ENCODE results near the gene DPYSL4.

Gene DPYSL4

DNA sequence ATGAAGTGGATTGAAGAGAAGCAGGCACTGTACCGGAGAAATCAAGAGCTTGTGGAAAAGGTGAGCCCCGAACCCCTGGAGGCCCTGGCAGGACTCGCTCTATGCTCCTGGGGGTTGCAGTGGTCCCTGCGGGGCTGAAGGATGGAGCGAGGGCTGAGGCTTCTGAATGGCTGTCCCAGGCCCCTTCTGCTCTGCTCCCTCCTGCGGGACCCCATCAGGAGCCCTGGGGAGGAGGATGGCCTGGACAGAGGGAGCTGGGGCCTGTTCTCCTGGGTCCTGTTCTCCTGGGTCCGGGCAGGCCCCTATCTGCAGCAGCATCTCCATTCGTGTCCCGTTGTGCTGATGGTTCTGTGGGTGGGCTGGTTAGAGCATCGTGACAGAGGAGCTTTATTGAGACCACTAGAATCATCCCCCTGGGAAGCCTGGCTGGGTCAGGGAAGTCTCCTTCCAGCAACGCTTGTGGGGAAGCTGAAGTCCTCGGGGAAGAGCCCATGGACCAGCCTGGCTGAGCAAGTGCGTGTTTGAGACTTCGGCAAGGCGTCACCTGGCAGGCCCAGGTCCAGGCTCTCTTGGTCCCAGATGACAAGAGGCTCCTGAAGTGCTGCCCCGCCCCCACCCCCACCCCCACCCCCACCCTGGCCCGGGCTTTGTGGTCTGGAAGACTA, 41.1 kb upstream of the DPYSL4 start:
- H3K4me3 ChIP-seq (replicated peaks; ENCODE audit: low read depth, low read length) = no peak overlapping the region
- TF ChIP-seq, protein P1, sequence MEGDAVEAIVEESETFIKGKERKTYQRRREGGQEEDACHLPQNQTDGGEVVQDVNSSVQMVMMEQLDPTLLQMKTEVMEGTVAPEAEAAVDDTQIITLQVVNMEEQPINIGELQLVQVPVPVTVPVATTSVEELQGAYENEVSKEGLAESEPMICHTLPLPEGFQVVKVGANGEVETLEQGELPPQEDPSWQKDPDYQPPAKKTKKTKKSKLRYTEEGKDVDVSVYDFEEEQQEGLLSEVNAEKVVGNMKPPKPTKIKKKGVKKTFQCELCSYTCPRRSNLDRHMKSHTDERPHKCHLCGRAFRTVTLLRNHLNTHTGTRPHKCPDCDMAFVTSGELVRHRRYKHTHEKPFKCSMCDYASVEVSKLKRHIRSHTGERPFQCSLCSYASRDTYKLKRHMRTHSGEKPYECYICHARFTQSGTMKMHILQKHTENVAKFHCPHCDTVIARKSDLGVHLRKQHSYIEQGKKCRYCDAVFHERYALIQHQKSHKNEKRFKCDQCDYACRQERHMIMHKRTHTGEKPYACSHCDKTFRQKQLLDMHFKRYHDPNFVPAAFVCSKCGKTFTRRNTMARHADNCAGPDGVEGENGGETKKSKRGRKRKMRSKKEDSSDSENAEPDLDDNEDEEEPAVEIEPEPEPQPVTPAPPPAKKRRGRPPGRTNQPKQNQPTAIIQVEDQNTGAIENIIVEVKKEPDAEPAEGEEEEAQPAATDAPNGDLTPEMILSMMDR (IDR thresholded peaks at IDR 0.05; ENCODE audit: low read length, missing control alignments) = no peak
- no peak for DNase-seq (ENCODE audit: low read depth)

GRCh38 chr10:132146271-132146671, 40.5 kb upstream of the DPYSL4 start:
- TF ChIP-seq, protein P1 (IDR thresholded peaks at IDR 0.05; ENCODE audit: low read length, missing control alignments) = no peak

GRCh38 chr10:132146941-132147915, 39.5 kb upstream of the DPYSL4 start:
- H3K4me3 ChIP-seq (replicated peaks; ENCODE audit: low read depth, low read length) = no peak overlapping the region
- no peak for DNase-seq (ENCODE audit: low read depth)

More at GRCh38 chr10:132146271-132146671, 40.5 kb upstream of the DPYSL4 start:
- H3K4me3 ChIP-seq (replicated peaks; ENCODE audit: low read depth, low read length) = no peak overlapping the region
- no peak for DNase-seq (ENCODE audit: low read depth)

GRCh38 chr10:132148261-132149251, 38.2 kb upstream of the DPYSL4 start:
- H3K4me3 ChIP-seq (replicated peaks; ENCODE audit: low read depth, low read length) = no peak overlapping the region
- TF ChIP-seq, protein P1 (IDR thresholded peaks at IDR 0.05; ENCODE audit: low read length, missing control alignments) = no peak
- DNase-seq (ENCODE audit: low read depth) = no peak

More at GRCh38 chr10:132146941-132147915, 39.5 kb upstream of the DPYSL4 start:
- TF ChIP-seq, protein P1 (IDR thresholded peaks at IDR 0.05; ENCODE audit: low read length, missing control alignments) = no peak

GRCh38 chr10:132149271-132149670, 37.5 kb upstream of the DPYSL4 start:
- H3K4me3 ChIP-seq (replicated peaks; ENCODE audit: low read depth, low read length) = no peak overlapping the region
- no peak for DNase-seq (ENCODE audit: low read depth)
- TF ChIP-seq, protein P1 (IDR thresholded peaks at IDR 0.05; ENCODE audit: low read length, missing control alignments) = no peak

- TF ChIP-seq, protein P1 (IDR thresholded peaks at IDR 0.05; ENCODE audit: low read length, missing control alignments) = no peak
- H3K4me3 ChIP-seq (replicated peaks; ENCODE audit: low read depth, low read length) = no peak overlapping the region
- DNase-seq (ENCODE audit: low read depth) = no peak
Observed at GRCh38 chr10:132149917-132150316, 36.8 kb upstream of the DPYSL4 start.

Measured in fibroblast of pulmonary artery (primary cell).